Skeletal muscle cell (primary cell): ENCODE results near the gene ZNF207.
"Not testable (repeated sequence)": the region's sequence is repeated elsewhere in the genome, so short reads cannot be mapped to it uniquely, and the experiment has no call there.

Experiments used
- DNase-seq: peaks from one replicate; pipeline ENCODE4 v3.0.0-alpha.2; 2010; ENCODE audit warnings: low read depth
- H3K4me3 ChIP-seq: 2 replicates; pipeline ENCODE4 v1.5.1; 2011; ENCODE audit warnings: low read depth, mild to moderate bottlenecking, control low read depth, low read length, moderate library complexity

The ZNF207 gene

GRCh38 chr17:32382526-32383223 is 32.7 kb downstream of the ZNF207 start:
- no peak for DNase-seq
- H3K4me3 ChIP-seq: no peak overlapping the region

- H3K4me3 ChIP-seq: no peak overlapping the region
- no peak for DNase-seq
These were observed 34.0 kb downstream of the ZNF207 start for GRCh38 chr17:32383926-32384434.

- DNase-seq: no peak
- no peak overlapping the region for H3K4me3 ChIP-seq
These were observed 35.2 kb downstream of the ZNF207 start for GRCh38 chr17:32385121-32385520.

- DNase-seq: no peak
These were observed 36.0 kb downstream of the ZNF207 start for GRCh38 chr17:32385971-32386370.

GRCh38 chr17:32386844-32387243 is 36.9 kb downstream of the ZNF207 start:
- DNase-seq: no peak
- no peak overlapping the region for H3K4me3 ChIP-seq

More at GRCh38 chr17:32385971-32386370, 36.0 kb downstream of the ZNF207 start:
- H3K4me3 ChIP-seq: no peak overlapping the region

- DNase-seq, H3K4me3 ChIP-seq: not testable (repeated sequence)
These were observed 38.2 kb downstream of the ZNF207 start for GRCh38 chr17:32388128-32388527.

GRCh38 chr17:32388613-32389459 is 38.9 kb downstream of the ZNF207 start:
- H3K4me3 ChIP-seq: no peak overlapping the region
- DNase-seq: no peak

GRCh38 chr17:32393904-32394303 is 43.9 kb downstream of the ZNF207 start:
- no peak for DNase-seq
- H3K4me3 ChIP-seq: no peak overlapping the region

- H3K4me3 ChIP-seq: no peak overlapping the region
- DNase-seq: no peak
These were observed 46.4 kb downstream of the ZNF207 start for GRCh38 chr17:32396343-32396742.

- DNase-seq: no peak
- H3K4me3 ChIP-seq: no peak overlapping the region
These were observed 49.0 kb downstream of the ZNF207 start for GRCh38 chr17:32398946-32399345.

GRCh38 chr17:32410085-32410484 is 60.1 kb downstream of the ZNF207 start:
- not testable (repeated sequence) for DNase-seq, H3K4me3 ChIP-seq

- H3K4me3 ChIP-seq: no peak overlapping the region
- DNase-seq: no peak
These were observed 76.9 kb downstream of the ZNF207 start for GRCh38 chr17:32426894-32427293.

- DNase-seq: no peak
- H3K4me3 ChIP-seq: no peak overlapping the region
These were observed 79.6 kb downstream of the ZNF207 start for GRCh38 chr17:32429598-32429997.
